Immature natural killer cell (primary cell): Measurements from ENCODE around the gene UROC1. TPM values are rescaled to one million over a fixed set of nuclear protein-coding genes. Genes with fewer than 3 reads are reported as not detected.
A peak's percentile ranks its signal among the peaks of the same experiment; 100 is the strongest.

Source experiments
- DNase-seq, 3 donors: peaks; one replicate each; pipeline ENCODE4 v3.0.0; 2022; ENCODE audit warnings: mixed read lengths in 1 of 3
- H3K27ac Mint-ChIP-seq, 6 donors: one replicate each; pipeline ENCODE4 v1.8.0; 2020; ENCODE audit warnings: mixed read lengths in 6 of 6, mild to moderate bottlenecking in 5 of 6, inconsistent platforms in 4 of 6, moderate library complexity in 3 of 6
- H3K27me3 Mint-ChIP-seq, 3 donors: one replicate each; pipeline ENCODE4 v1.8.0; 2020 to 2021; ENCODE audit warnings: low read depth in 3 of 3, mild to moderate bottlenecking in 3 of 3, mixed read lengths in 3 of 3, moderate library complexity in 3 of 3, inconsistent platforms in 1 of 3
- H3K36me3 Mint-ChIP-seq, 3 donors: one replicate each; pipeline ENCODE4 v1.8.0; 2020; ENCODE audit warnings: mixed read lengths in 3 of 3, inconsistent platforms in 2 of 3, mild to moderate bottlenecking in 2 of 3
- H3K4me1 Mint-ChIP-seq, 2 donors: one replicate each; pipeline ENCODE4 v1.8.0; 2020; ENCODE audit warnings: inconsistent platforms in 2 of 2, mild to moderate bottlenecking in 2 of 2, mixed read lengths in 2 of 2, moderate library complexity in 1 of 2
- H3K4me3 Mint-ChIP-seq, 5 donors: one replicate each; pipeline ENCODE4 v1.8.0; 2020; ENCODE audit warnings: mild to moderate bottlenecking in 5 of 5, mixed read lengths in 5 of 5, inconsistent platforms in 3 of 5, moderate library complexity in 3 of 5
- H3K9me3 Mint-ChIP-seq, 6 donors: one replicate each; pipeline ENCODE4 v1.8.0; 2020; ENCODE audit warnings: mild to moderate bottlenecking in 6 of 6, mixed read lengths in 6 of 6, inconsistent platforms in 4 of 6, moderate library complexity in 3 of 6
- polyA plus RNA-seq, 3 donors: library from polyadenylated mRNA; unstranded; fragments of 300-500 nt; fragmentation: Illumina TruSeq; gene quantifications; one replicate each; pipeline ENCODE4 v1.2.3, GENCODE V29; 2021

UROC1 gene
- polyA plus RNA-seq, 3 donors from 2014 or later = not detected

GRCh38 chr3:126496894-126497850 lies 20.4 kb downstream of the UROC1 start:
- H3K4me1 Mint-ChIP-seq = peaks cover 0 to 4% of the 10 kb centered on the region in 2 donors
- peak overlapping the region in 5 of 6 donors; percentile 7 to 89 (median 72) for H3K27ac Mint-ChIP-seq
- no peaks in the 10 kb centered on the region for H3K36me3 Mint-ChIP-seq
- no peaks in the 10 kb centered on the region for H3K9me3 Mint-ChIP-seq
- H3K27me3 Mint-ChIP-seq = peaks cover 0 to 2% (median 0%) of the 10 kb centered on the region in 3 donors
- DNase-seq = peak in 1 of 3 donors; percentile 27
- H3K4me3 Mint-ChIP-seq = peak overlapping the region in 2 of 5 donors; percentile 18 to 33

- no peak overlapping the region for H3K27ac Mint-ChIP-seq
Observed at GRCh38 chr3:126495786-126496185, 21.8 kb downstream of the UROC1 start.

GRCh38 chr3:126494970-126495230 lies 22.7 kb downstream of the UROC1 start:
- no peaks in the 10 kb centered on the region for H3K27me3 Mint-ChIP-seq
- DNase-seq = no peak
- H3K4me3 Mint-ChIP-seq = no peak overlapping the region
- no peak overlapping the region for H3K27ac Mint-ChIP-seq
- H3K9me3 Mint-ChIP-seq = no peaks in the 10 kb centered on the region
- H3K36me3 Mint-ChIP-seq = no peaks in the 10 kb centered on the region
- H3K4me1 Mint-ChIP-seq = peaks cover 0 to 4% of the 10 kb centered on the region in 2 donors

More at GRCh38 chr3:126495786-126496185, 21.8 kb downstream of the UROC1 start:
- Mint-ChIP-seq H3K9me3 (no peaks in the 10 kb centered on the region), H3K4me3 (no peak overlapping the region), H3K27me3 (no peaks in the 10 kb centered on the region), H3K36me3 (no peaks in the 10 kb centered on the region), H3K4me1 (peaks cover 0 to 4% of the 10 kb centered on the region in 2 donors)
- DNase-seq = no peak

- Mint-ChIP-seq H3K4me3 (no peak overlapping the region), H3K27ac (no peak overlapping the region), H3K27me3 (peaks cover 0 to under 1% (median 0%) of the 10 kb centered on the region in 3 donors)
Observed at GRCh38 chr3:126494204-126494969, 23.2 kb downstream of the UROC1 start.

GRCh38 chr3:126493739-126494138 lies 23.8 kb downstream of the UROC1 start:
- no peak for DNase-seq
- Mint-ChIP-seq H3K36me3 (no peaks in the 10 kb centered on the region), H3K27me3 (peaks cover 0 to 1% (median 0%) of the 10 kb centered on the region in 3 donors), H3K27ac (no peak overlapping the region), H3K9me3 (no peaks in the 10 kb centered on the region), H3K4me1 (peaks cover 0 to 4% of the 10 kb centered on the region in 2 donors), H3K4me3 (no peak overlapping the region)

More at GRCh38 chr3:126494204-126494969, 23.2 kb downstream of the UROC1 start:
- Mint-ChIP-seq H3K9me3 (no peaks in the 10 kb centered on the region), H3K36me3 (no peaks in the 10 kb centered on the region), H3K4me1 (peaks cover 0 to 4% of the 10 kb centered on the region in 2 donors)
- DNase-seq = no peak

- Mint-ChIP-seq H3K36me3 (no peaks in the 10 kb centered on the region), H3K4me1 (peaks cover 0 to 4% of the 10 kb centered on the region in 2 donors), H3K9me3 (no peaks in the 10 kb centered on the region), H3K27me3 (peaks cover 0 to 1% (median 0%) of the 10 kb centered on the region in 3 donors), H3K27ac (no peak overlapping the region), H3K4me3 (no peak overlapping the region)
- DNase-seq = no peak
Observed at GRCh38 chr3:126493051-126493450, 24.5 kb downstream of the UROC1 start.

GRCh38 chr3:126491221-126492013 lies 26.2 kb downstream of the UROC1 start:
- DNase-seq = no peak
- Mint-ChIP-seq H3K4me3 (no peak overlapping the region), H3K27me3 (peaks cover 0 to 1% (median 0%) of the 10 kb centered on the region in 3 donors), H3K4me1 (peaks cover 9 to 10% of the 10 kb centered on the region in 2 donors), H3K9me3 (no peaks in the 10 kb centered on the region), H3K36me3 (no peaks in the 10 kb centered on the region), H3K27ac (peak overlapping the region in 1 of 6 donors; percentile 6)

- Mint-ChIP-seq H3K9me3 (no peaks in the 10 kb centered on the region), H3K27ac (no peak overlapping the region), H3K4me1 (peaks cover 11 to 13% of the 10 kb centered on the region in 2 donors), H3K27me3 (peaks cover 0 to 1% (median 0%) of the 10 kb centered on the region in 3 donors), H3K36me3 (no peaks in the 10 kb centered on the region), H3K4me3 (no peak overlapping the region)
- no peak for DNase-seq
Observed at GRCh38 chr3:126490619-126491018, 27.0 kb downstream of the UROC1 start.

GRCh38 chr3:126488886-126489569 lies 28.5 kb downstream of the UROC1 start:
- no peaks in the 10 kb centered on the region for H3K36me3 Mint-ChIP-seq
- no peak overlapping the region for H3K4me3 Mint-ChIP-seq
- peaks cover 11 to 13% of the 10 kb centered on the region in 2 donors for H3K4me1 Mint-ChIP-seq
- no peak overlapping the region for H3K27ac Mint-ChIP-seq
- no peak for DNase-seq
- peaks cover 0 to 3% (median 2%) of the 10 kb centered on the region in 3 donors for H3K27me3 Mint-ChIP-seq
- H3K9me3 Mint-ChIP-seq = no peaks in the 10 kb centered on the region

GRCh38 chr3:126488185-126488584 lies 29.4 kb downstream of the UROC1 start:
- peaks cover 11 to 13% of the 10 kb centered on the region in 2 donors for H3K4me1 Mint-ChIP-seq
- peak overlapping the region in 1 of 6 donors; percentile 10 for H3K27ac Mint-ChIP-seq
- H3K9me3 Mint-ChIP-seq = no peaks in the 10 kb centered on the region
- peaks cover 0 to 3% (median 2%) of the 10 kb centered on the region in 3 donors for H3K27me3 Mint-ChIP-seq
- no peak for DNase-seq
- H3K36me3 Mint-ChIP-seq = no peaks in the 10 kb centered on the region
- H3K4me3 Mint-ChIP-seq = no peak overlapping the region

GRCh38 chr3:126487151-126487771 lies 30.3 kb downstream of the UROC1 start:
- peak in 1 of 3 donors; percentile 12 for DNase-seq

GRCh38 chr3:126486360-126486847 lies 31.2 kb downstream of the UROC1 start:
- Mint-ChIP-seq H3K36me3 (no peaks in the 10 kb centered on the region), H3K4me1 (peaks cover 11 to 13% of the 10 kb centered on the region in 2 donors), H3K9me3 (no peaks in the 10 kb centered on the region), H3K27me3 (peaks cover 0 to 3% (median 2%) of the 10 kb centered on the region in 3 donors), H3K4me3 (no peak overlapping the region), H3K27ac (peak overlapping the region in 1 of 6 donors; percentile 51)
- no peak for DNase-seq

More at GRCh38 chr3:126487151-126487771, 30.3 kb downstream of the UROC1 start:
- H3K4me1 Mint-ChIP-seq = peaks cover 11 to 13% of the 10 kb centered on the region in 2 donors
- peak overlapping the region in 1 of 6 donors; percentile 49 for H3K27ac Mint-ChIP-seq
- peak overlapping the region in 3 of 5 donors; percentile 18 to 63 (median 24) for H3K4me3 Mint-ChIP-seq
- no peaks in the 10 kb centered on the region for H3K9me3 Mint-ChIP-seq
- no peaks in the 10 kb centered on the region for H3K36me3 Mint-ChIP-seq
- peaks cover 0 to 3% (median 2%) of the 10 kb centered on the region in 3 donors for H3K27me3 Mint-ChIP-seq
